SH-SY5Y (cell line): ENCODE measurements around the gene OSBPL9.

ENCODE experiments used
- GATA2 ChIP-seq: IDR thresholded peaks from 2 replicates; pipeline ENCODE4 v1.6.1; 2011; ENCODE audit warnings: mild to moderate bottlenecking, low read depth, low read length
- GATA3 ChIP-seq: IDR thresholded peaks from 2 replicates; pipeline ENCODE4 v1.6.1; 2011; ENCODE audit warnings: low read depth, mild to moderate bottlenecking, low read length, moderate library complexity

DNA sequence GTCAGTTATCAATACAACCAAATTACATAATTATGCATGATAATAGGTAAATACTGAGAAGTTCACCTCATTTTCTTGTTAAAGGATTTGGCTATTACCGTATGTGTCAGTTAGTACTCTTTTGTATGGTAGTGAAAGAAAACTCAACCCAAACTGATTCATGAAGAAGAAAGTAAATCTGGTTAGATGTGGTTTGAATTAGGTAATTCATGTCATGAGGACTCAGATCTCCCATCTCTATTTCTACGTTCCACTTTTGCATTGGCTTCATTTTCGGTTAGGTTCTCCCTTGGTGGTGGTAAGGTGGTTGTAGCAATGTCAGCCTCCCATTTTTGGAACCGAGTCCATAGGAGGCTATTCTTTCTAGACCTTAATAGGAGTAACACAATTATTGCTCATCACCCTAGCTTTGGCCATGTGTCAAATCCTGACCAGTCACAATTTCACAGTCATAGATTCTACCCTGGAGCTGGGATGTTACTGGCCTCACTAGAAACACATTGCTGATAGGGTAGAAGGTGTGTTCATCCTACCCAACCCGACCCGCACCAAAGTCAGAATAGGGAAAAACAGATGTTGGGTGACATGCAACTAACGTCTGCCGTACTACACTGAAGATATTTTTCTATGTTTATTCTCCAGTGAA, 97.6 kb downstream of the OSBPL9 start:
- no peak for TF ChIP-seq GATA2
- TF ChIP-seq GATA3, result no peak
